CD4-positive, alpha-beta T cell (primary cell): ENCODE results near the gene DTX2. TPM values are rescaled to one million over a fixed set of nuclear protein-coding genes. Genes with fewer than 3 reads are reported as not detected.
"Not testable (repeated sequence)": the region's sequence is repeated elsewhere in the genome, so short reads cannot be mapped to it uniquely, and the experiment has no call there.

Experiments used
- ATAC-seq: fragments of 200-7000 bp; cut with Tn5 transposase; one replicate; pipeline ENCODE4 v1.10.0; 2022; ENCODE audit warnings: mild to moderate bottlenecking; ENCODE audit not compliant: poor library complexity
- CTCF ChIA-PET: fragments of 350-600 bp; sonication (Branson Sonifier 250); formaldehyde crosslinking; loops from one replicate; lab custom pipeline; 2021; ENCODE audit warnings: antibody characterized with exemption, inconsistent platforms; lab: Charles Lee
- POLR2A ChIA-PET: fragments of 350-600 bp; sonication (Branson Sonifier 250); formaldehyde crosslinking; loops from one replicate; lab custom pipeline; 2021; ENCODE audit warnings: antibody characterized with exemption, inconsistent platforms; lab: Charles Lee
- DNase-seq, 14 experiments: peaks; one replicate each; pipeline ENCODE4 v3.0.0-alpha.2; 2013 to 2020; ENCODE audit warnings: mixed read lengths in 2 of 14
- H3K27ac ChIP-seq, 2 donors: one replicate each; pipeline versions ENCODE4 v1.5.1 to v1.7.0; 2013; ENCODE audit warnings: low read length in 2 of 2, low read depth in 1 of 2, mild to moderate bottlenecking in 1 of 2
- H3K27me3 ChIP-seq, 2 experiments: 1 replicate in 1 of 2; 2 replicates in 1 of 2; pipeline versions ENCODE4 v1.6.1 to v1.7.0; 2013; ENCODE audit warnings: low read length in 2 of 2, control low read depth in 1 of 2, mild to moderate bottlenecking in 1 of 2, moderate library complexity in 1 of 2; ENCODE audit not compliant: insufficient read depth in 2 of 2, control insufficient read depth in 1 of 2
- H3K36me3 ChIP-seq: one replicate; pipeline ENCODE4 v1.6.1; 2013; ENCODE audit warnings: low read length, control low read depth; ENCODE audit not compliant: insufficient read depth
- H3K4me1 ChIP-seq: one replicate; pipeline ENCODE4 v1.6.1; 2013; ENCODE audit warnings: low read length, control low read depth; ENCODE audit not compliant: insufficient read depth
- H3K4me3 ChIP-seq: one replicate; pipeline ENCODE4 v1.5.1; 2013; ENCODE audit warnings: mild to moderate bottlenecking, low read length, moderate library complexity
- H3K9me3 ChIP-seq, 2 experiments: 1 replicate in 1 of 2; 2 replicates in 1 of 2; pipeline versions ENCODE4 v1.6.1 to v1.7.0; 2013; ENCODE audit warnings: low read length in 2 of 2, mild to moderate bottlenecking in 2 of 2, control low read depth in 1 of 2, moderate library complexity in 1 of 2; ENCODE audit not compliant: control insufficient read depth in 1 of 2, insufficient read depth in 1 of 2
- H3K27ac Mint-ChIP-seq: one replicate; pipeline ENCODE4 v1.8.0; 2020; ENCODE audit warnings: mixed read lengths
- H3K27me3 Mint-ChIP-seq: one replicate; pipeline ENCODE4 v1.8.0; 2021; ENCODE audit warnings: mixed read lengths
- H3K36me3 Mint-ChIP-seq: one replicate; pipeline ENCODE4 v1.8.0; 2021; ENCODE audit warnings: low read depth, mixed read lengths
- H3K4me1 Mint-ChIP-seq: one replicate; pipeline ENCODE4 v1.8.0; 2021; ENCODE audit warnings: low read depth, mixed read lengths
- H3K4me3 Mint-ChIP-seq: one replicate; pipeline ENCODE4 v1.8.0; 2020; ENCODE audit warnings: mild to moderate bottlenecking, mixed read lengths
- H3K9me3 Mint-ChIP-seq: one replicate; pipeline ENCODE4 v1.8.0; 2020; ENCODE audit warnings: mixed read lengths
- intact Hi-C, 2 experiments: fragments of 100-400 bp; cut with DNase I in 1 of 2; cut with micrococcal nuclease in 1 of 2; formaldehyde crosslinking; loops; one replicate each; pipeline versions ENCODE4 v1.15.1 to v1.9.0; 2023 to 2025; cut with DNase I, micrococcal nuclease
- total RNA-seq, 174 experiments: library from RNA in 2 of 174; stranded (reverse) in 2 of 174; gene quantifications; one replicate each; pipeline ENCODE4 v1.2.3 and lab custom pipeline; 2021 to 2026

The DTX2 gene
- total RNA-seq, 2 experiments from 2014 or later = 18.2 to 19.2 TPM

DNA sequence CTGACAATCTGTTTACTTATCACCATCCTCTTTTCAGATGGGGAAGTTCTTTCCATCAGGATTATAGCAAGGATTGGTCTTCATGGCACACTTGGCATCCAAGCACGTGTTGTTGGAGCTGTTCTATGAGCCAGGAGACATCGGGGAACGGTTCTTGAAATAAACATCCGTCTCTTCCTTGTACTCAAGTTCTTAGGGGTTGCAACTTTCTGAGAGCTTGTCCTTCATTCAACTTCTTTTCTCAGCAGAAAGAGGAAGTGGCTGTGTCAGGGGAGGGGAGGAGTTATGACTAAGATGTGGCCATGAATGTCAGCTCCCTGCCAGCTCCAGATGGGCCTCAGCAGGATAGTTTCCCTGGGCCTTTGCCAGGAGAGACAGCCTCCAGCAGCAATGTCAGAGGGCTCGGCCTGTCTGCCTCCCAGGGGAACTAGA, 15.9 kb upstream of the DTX2 start:
- intact Hi-C loops = not testable (repeated sequence)

DNA sequence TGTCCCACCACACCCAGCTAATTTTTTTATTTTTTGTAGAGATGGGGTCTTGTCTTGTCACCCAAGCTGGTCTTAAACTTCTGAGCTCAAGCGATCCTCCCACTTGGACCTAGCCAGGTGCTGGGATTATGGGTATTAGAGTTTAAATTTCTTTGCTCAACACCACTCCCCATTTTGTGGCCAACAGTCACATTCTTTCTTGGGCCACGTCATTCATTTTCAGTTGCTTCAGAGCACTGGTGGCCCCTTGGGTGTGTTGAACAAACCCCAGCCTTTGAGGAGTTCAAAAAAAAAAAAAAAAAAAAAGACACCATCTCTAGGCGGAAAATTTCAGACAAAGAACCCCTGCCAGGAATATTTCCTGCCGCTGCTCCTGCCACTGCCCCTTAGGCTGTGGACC, 4.5 kb upstream of the DTX2 start:
- H3K27ac Mint-ChIP-seq, POLR2A ChIA-PET, intact Hi-C loops: not testable (repeated sequence)

More for the DNA sequence above, 15.9 kb upstream of the DTX2 start:
- H3K9me3 Mint-ChIP-seq, H3K4me3 ChIP-seq, H3K36me3 ChIP-seq, H3K27me3 ChIP-seq, H3K9me3 ChIP-seq, POLR2A ChIA-PET, CTCF ChIA-PET, H3K27me3 Mint-ChIP-seq, H3K36me3 Mint-ChIP-seq, H3K27ac ChIP-seq, H3K4me1 Mint-ChIP-seq: not testable (repeated sequence)
- Mint-ChIP-seq H3K27ac (peak overlapping the region; percentile 78), H3K4me3 (peak overlapping the region; percentile 10)
- peaks cover 19% of the 10 kb centered on the region for H3K4me1 ChIP-seq
- peak in 4 of 14 experiments; percentile 24 to 47 (median 32) for DNase-seq
- ATAC-seq = peak; percentile 81

DNA sequence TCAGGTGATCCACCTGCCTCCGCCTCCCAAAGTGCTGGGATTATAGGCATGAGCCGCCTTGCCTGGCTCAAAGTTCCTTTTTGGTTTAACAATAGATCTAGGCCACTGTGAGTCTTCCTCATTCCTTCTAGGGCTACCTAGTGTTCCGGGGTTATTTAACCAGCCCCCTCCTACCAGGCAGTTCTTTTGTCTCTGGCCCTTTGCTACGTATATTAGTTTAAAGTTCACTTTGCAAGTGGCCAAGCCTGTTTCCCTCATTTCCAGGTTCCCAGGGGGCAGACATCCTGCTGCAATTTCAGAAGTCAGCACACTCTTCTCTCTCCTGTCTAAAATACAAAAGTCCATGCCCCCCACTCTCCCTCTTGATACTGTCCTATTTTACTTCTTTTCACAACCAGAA, 3.0 kb upstream of the DTX2 start:
- H3K36me3 ChIP-seq, H3K27me3 Mint-ChIP-seq, H3K27ac ChIP-seq, H3K4me3 Mint-ChIP-seq, H3K9me3 Mint-ChIP-seq, DNase-seq, H3K36me3 Mint-ChIP-seq, H3K27me3 ChIP-seq, H3K9me3 ChIP-seq, intact Hi-C loops, H3K4me1 Mint-ChIP-seq, POLR2A ChIA-PET, ATAC-seq, H3K4me3 ChIP-seq, CTCF ChIA-PET, H3K4me1 ChIP-seq, H3K27ac Mint-ChIP-seq: not testable (repeated sequence)

More for the DNA sequence above, 4.5 kb upstream of the DTX2 start:
- H3K27me3 Mint-ChIP-seq, H3K4me3 ChIP-seq, H3K4me1 ChIP-seq, H3K36me3 ChIP-seq, H3K27me3 ChIP-seq, H3K27ac ChIP-seq, H3K9me3 ChIP-seq, H3K36me3 Mint-ChIP-seq, CTCF ChIA-PET, H3K4me1 Mint-ChIP-seq, DNase-seq, ATAC-seq, H3K4me3 Mint-ChIP-seq, H3K9me3 Mint-ChIP-seq: not testable (repeated sequence)

DNA sequence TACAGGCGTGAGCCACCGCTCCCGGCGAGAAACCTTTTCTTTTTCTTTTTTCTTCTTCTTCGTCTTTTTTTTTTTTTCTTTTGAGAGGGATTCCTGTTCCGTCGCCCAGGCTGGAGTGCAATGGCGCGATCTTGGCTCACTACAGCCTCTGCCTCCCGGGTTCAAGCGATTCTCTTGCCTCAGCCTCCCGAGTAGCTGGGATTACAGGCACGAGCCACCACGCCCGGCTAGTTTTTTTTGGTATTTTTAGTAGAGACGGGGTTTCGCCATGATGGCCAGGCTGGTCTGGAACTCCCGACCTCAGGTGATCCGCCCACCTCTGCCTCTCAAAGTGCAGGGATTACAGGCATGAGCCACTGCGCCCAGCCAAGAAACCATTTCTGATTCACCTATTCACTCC, 742 bp upstream of the DTX2 start:
- H3K9me3 Mint-ChIP-seq, intact Hi-C loops, H3K4me1 Mint-ChIP-seq, H3K27me3 ChIP-seq, H3K4me3 Mint-ChIP-seq, H3K27ac Mint-ChIP-seq, H3K4me1 ChIP-seq, H3K4me3 ChIP-seq, H3K9me3 ChIP-seq, H3K27ac ChIP-seq, DNase-seq, H3K36me3 ChIP-seq, H3K36me3 Mint-ChIP-seq, ATAC-seq, H3K27me3 Mint-ChIP-seq, POLR2A ChIA-PET: not testable (repeated sequence)
- CTCF ChIA-PET = interaction anchor here (0.7 kb wide), 1 partner anchor 275 kb away, joined by 3 read pairs; no protein-coding TSS in a partner anchor

DNA sequence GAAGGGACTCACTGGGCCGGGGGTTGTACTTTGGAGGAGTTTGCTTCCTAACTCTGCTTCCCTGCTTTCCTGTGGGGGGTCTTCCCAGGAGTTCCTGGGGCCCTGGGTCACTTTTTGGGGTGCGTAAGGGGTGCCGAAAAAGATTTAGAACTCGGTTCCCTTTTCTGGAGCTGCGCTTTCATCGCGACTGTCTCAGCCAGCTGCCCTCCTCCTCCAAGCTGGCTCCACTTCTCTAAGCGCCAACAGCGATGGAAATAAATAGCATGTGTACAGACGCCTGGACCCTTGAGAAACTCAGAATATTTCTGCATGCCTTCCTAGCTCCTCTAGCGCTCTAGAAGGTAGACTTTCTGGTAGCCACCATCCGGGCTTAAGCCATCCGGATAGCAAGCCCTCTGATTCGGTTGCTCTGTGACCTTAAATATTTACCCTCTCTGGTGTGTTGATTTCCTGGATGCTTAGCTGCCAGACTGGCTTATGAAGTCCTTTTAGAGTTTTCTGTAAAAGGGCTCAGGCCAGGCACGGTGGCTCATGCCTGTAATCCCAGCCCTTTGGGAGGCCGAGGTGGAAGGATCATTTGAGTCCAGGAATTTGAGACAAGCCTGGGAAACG, 868 bp downstream of the DTX2 start:
- H3K4me3 Mint-ChIP-seq, CTCF ChIA-PET, POLR2A ChIA-PET, H3K27ac ChIP-seq, H3K4me1 ChIP-seq, H3K4me3 ChIP-seq, ATAC-seq, H3K4me1 Mint-ChIP-seq, H3K27me3 ChIP-seq, H3K27me3 Mint-ChIP-seq, intact Hi-C loops, H3K9me3 ChIP-seq, H3K36me3 ChIP-seq, H3K36me3 Mint-ChIP-seq, H3K9me3 Mint-ChIP-seq, H3K27ac Mint-ChIP-seq, DNase-seq: not testable (repeated sequence)

DNA sequence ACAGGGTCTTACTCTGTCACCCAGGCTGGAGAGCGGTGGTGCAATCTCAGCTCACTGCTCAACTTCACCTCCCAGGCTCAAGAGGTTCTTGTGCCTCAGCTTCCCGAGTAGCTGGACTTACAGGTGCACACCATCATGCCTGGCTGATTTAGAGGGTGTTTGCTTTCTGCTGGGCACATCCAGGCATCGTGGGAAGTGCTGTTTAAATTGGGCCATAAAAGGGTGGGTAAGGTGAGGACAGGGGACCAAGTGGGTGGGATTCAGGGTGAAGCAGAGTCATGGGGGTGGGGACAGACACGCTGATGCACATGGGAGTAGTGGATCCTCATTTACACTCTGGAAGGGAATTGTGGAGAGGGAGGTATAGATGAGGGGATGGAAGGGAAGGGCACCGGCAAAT, 3.5 kb downstream of the DTX2 start:
- ATAC-seq, H3K4me3 Mint-ChIP-seq, H3K27ac ChIP-seq, H3K36me3 Mint-ChIP-seq, H3K27me3 ChIP-seq, DNase-seq, H3K27me3 Mint-ChIP-seq, intact Hi-C loops, H3K9me3 Mint-ChIP-seq, H3K4me3 ChIP-seq, H3K4me1 Mint-ChIP-seq, CTCF ChIA-PET, H3K4me1 ChIP-seq, H3K36me3 ChIP-seq, POLR2A ChIA-PET, H3K27ac Mint-ChIP-seq, H3K9me3 ChIP-seq: not testable (repeated sequence)

DNA sequence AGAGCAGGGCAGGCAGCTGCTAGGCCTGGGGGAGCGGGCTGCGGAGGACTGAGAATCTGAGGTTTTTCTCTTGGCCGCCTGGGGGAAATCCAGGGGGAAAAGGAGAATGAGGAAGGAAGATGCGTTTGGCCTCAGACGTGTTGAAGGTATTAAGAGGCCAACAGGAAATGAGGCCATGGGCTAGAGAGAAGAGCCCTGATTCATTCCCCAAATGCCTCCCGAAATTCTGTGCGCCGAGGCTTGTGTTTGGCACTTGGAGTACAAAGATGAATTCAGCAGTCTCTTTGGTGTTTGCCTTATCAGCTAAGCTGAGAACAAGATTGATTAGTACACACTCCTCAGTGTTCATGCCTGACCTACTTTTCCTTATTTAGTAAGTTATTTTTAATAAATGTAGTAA, 4.4 kb downstream of the DTX2 start:
- H3K9me3 Mint-ChIP-seq = not testable (repeated sequence)

More for the DNA sequence above, 4.4 kb downstream of the DTX2 start:
- H3K36me3 Mint-ChIP-seq, POLR2A ChIA-PET, H3K27ac ChIP-seq, H3K36me3 ChIP-seq, H3K4me1 ChIP-seq, H3K27me3 Mint-ChIP-seq, H3K4me3 Mint-ChIP-seq, H3K4me1 Mint-ChIP-seq, H3K27ac Mint-ChIP-seq, H3K4me3 ChIP-seq, H3K27me3 ChIP-seq, intact Hi-C loops, H3K9me3 ChIP-seq, DNase-seq, CTCF ChIA-PET, ATAC-seq: not testable (repeated sequence)
